Astrocyte (in vitro differentiated cells and primary cell): Measurements from ENCODE around the gene GCNT2. TPM values are rescaled to one million over a fixed set of nuclear protein-coding genes. Genes with fewer than 3 reads are reported as not detected.

ENCODE experiments used
- DNase-seq: peaks from one replicate; pipeline ENCODE4 v3.0.0-alpha.2; 2010; ENCODE audit warnings: low read depth
- FAIRE-seq: peaks from 2 replicates; lab custom pipeline; 2011; peaks lifted over from hg19 to GRCh38; lab: Jason Lieb, UNC
- H2AFZ ChIP-seq: 2 replicates; pipeline ENCODE4 v1.6.0; 2012; ENCODE audit warnings: low read depth, low read length, inconsistent platforms
- H3K27ac ChIP-seq: 2 replicates; pipeline ENCODE4 v1.5.1; 2011; ENCODE audit warnings: low read depth, low read length, inconsistent platforms
- H3K27me3 ChIP-seq: 2 replicates; pipeline ENCODE4 v1.6.0; 2011; ENCODE audit warnings: low read length, inconsistent platforms; ENCODE audit not compliant: insufficient read depth
- H3K36me3 ChIP-seq: 2 replicates; pipeline ENCODE4 v1.5.1; 2011; ENCODE audit warnings: low read length, inconsistent platforms; ENCODE audit not compliant: insufficient read depth
- H3K4me1 ChIP-seq: 2 replicates; pipeline ENCODE4 v1.5.1; 2011; ENCODE audit warnings: low read length, inconsistent platforms; ENCODE audit not compliant: insufficient read depth
- H3K4me2 ChIP-seq: 2 replicates; pipeline ENCODE4 v1.6.0; 2012; ENCODE audit warnings: low read length, inconsistent platforms
- H3K4me3 ChIP-seq: 2 replicates; pipeline ENCODE4 v1.5.1; 2011; ENCODE audit warnings: low read depth, mild to moderate bottlenecking, low read length, inconsistent platforms; ENCODE audit not compliant: insufficient read depth
- H3K79me2 ChIP-seq: 2 replicates; pipeline ENCODE4 v1.6.0; 2012; ENCODE audit warnings: mild to moderate bottlenecking, low read length, inconsistent platforms; ENCODE audit not compliant: insufficient read depth
- H3K9ac ChIP-seq: 2 replicates; pipeline ENCODE4 v1.6.0; 2012; ENCODE audit warnings: mild to moderate bottlenecking, low read length, inconsistent platforms
- H3K9me3 ChIP-seq: 2 replicates; pipeline ENCODE4 v1.5.1; 2012; ENCODE audit warnings: low read depth, mild to moderate bottlenecking, low read length, inconsistent platforms; ENCODE audit not compliant: insufficient read depth
- H4K20me1 ChIP-seq: 2 replicates; pipeline ENCODE4 v1.6.0; 2012; ENCODE audit warnings: low read length, inconsistent platforms; ENCODE audit not compliant: insufficient read depth
- H3K27ac Mint-ChIP-seq: one replicate; pipeline ENCODE4 v1.8.0; 2021; ENCODE audit warnings: mild to moderate bottlenecking, mixed read lengths; ENCODE audit not compliant: unreplicated experiment
- H3K27me3 Mint-ChIP-seq: one replicate; pipeline ENCODE4 v1.8.0; 2021; ENCODE audit warnings: low read depth, mixed read lengths; ENCODE audit not compliant: unreplicated experiment
- H3K36me3 Mint-ChIP-seq: one replicate; pipeline ENCODE4 v1.8.0; 2021; ENCODE audit warnings: low read depth, mixed read lengths; ENCODE audit not compliant: unreplicated experiment
- H3K4me1 Mint-ChIP-seq: one replicate; pipeline ENCODE4 v1.8.0; 2021; ENCODE audit warnings: low read depth, mixed read lengths; ENCODE audit not compliant: unreplicated experiment
- H3K4me3 Mint-ChIP-seq: one replicate; pipeline ENCODE4 v1.8.0; 2021; ENCODE audit warnings: mild to moderate bottlenecking, moderate library complexity, mixed read lengths; ENCODE audit not compliant: unreplicated experiment
- H3K9me3 Mint-ChIP-seq: one replicate; pipeline ENCODE4 v1.8.0; 2021; ENCODE audit warnings: mild to moderate bottlenecking, mixed read lengths; ENCODE audit not compliant: unreplicated experiment
- EZH2 ChIP-seq: IDR thresholded peaks from 2 replicates; pipeline ENCODE4 v1.6.1; 2012; ENCODE audit warnings: mild to moderate bottlenecking, low read length, inconsistent platforms; ENCODE audit not compliant: insufficient read depth
- total RNA-seq: library from RNA; stranded (reverse); gene quantifications from 2 replicates; pipeline ENCODE4 v1.2.1, GENCODE V29; 2021
- TF ChIP-seq, protein P1 (sequence below): IDR thresholded peaks from 2 replicates; pipeline ENCODE4 v1.5.1; 2011; ENCODE audit warnings: low read depth, mild to moderate bottlenecking, inconsistent platforms, low read length, moderate library complexity; ENCODE audit not compliant: insufficient read depth

The GCNT2 gene
- total RNA-seq, 1 donor from 2014 or later = 14.8 TPM

DNA sequence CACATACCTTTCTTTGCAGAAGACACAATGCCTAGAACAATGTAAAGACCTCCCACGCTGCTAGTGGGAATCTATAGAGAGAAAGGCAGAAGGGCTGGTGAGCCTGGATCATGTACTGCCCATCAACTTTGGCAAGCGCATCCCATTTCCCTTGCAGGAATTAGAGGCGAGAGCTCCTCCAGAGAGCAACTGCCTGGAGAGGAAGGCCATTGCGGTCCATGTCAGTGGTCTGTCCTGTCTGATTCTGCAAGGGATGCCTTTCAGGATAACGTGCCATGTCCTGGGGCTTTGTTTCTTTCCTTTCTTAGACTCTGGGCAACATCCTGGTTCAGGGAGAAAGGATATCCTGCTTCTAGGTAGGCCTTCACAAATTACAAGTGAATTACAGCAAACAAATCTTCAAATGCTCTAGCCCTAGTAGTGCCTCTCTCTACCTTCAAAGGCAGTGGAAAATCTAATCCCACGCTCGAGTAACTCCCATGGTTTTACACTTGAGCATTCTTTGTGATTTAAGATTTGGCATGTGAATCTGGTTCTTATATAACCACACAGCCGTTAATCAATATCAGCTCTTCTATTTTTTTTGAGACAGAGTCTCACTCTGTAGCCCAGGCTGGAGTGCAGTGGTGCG is 38.5 kb downstream of the GCNT2 start:
- Histone ChIP-seq H3K27me3 (peaks cover 2% of the 10 kb centered on the region), H3K79me2 (no peaks in the 10 kb centered on the region), H3K27ac (no peak overlapping the region), H3K36me3 (no peaks in the 10 kb centered on the region), H3K4me1 (peaks cover 11% of the 10 kb centered on the region), H3K4me2 (no peak overlapping the region), H3K9ac (no peak overlapping the region), H4K20me1 (no peaks in the 10 kb centered on the region), H3K4me3 (no peak overlapping the region), H2AFZ (no peak overlapping the region), H3K9me3 (no peaks in the 10 kb centered on the region)
- peaks cover 11% of the 10 kb centered on the region for H3K27me3 Mint-ChIP-seq
- no peak overlapping the region for H3K27ac Mint-ChIP-seq
- TF ChIP-seq EZH2 = no peak
- TF ChIP-seq, protein P1, sequence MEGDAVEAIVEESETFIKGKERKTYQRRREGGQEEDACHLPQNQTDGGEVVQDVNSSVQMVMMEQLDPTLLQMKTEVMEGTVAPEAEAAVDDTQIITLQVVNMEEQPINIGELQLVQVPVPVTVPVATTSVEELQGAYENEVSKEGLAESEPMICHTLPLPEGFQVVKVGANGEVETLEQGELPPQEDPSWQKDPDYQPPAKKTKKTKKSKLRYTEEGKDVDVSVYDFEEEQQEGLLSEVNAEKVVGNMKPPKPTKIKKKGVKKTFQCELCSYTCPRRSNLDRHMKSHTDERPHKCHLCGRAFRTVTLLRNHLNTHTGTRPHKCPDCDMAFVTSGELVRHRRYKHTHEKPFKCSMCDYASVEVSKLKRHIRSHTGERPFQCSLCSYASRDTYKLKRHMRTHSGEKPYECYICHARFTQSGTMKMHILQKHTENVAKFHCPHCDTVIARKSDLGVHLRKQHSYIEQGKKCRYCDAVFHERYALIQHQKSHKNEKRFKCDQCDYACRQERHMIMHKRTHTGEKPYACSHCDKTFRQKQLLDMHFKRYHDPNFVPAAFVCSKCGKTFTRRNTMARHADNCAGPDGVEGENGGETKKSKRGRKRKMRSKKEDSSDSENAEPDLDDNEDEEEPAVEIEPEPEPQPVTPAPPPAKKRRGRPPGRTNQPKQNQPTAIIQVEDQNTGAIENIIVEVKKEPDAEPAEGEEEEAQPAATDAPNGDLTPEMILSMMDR = no peak
- no peak overlapping the region for H3K4me3 Mint-ChIP-seq
- H3K4me1 Mint-ChIP-seq = peaks cover 18% of the 10 kb centered on the region
- DNase-seq = no peak
- H3K9me3 Mint-ChIP-seq = no peaks in the 10 kb centered on the region
- H3K36me3 Mint-ChIP-seq = no peaks in the 10 kb centered on the region
- FAIRE-seq = no peak

DNA sequence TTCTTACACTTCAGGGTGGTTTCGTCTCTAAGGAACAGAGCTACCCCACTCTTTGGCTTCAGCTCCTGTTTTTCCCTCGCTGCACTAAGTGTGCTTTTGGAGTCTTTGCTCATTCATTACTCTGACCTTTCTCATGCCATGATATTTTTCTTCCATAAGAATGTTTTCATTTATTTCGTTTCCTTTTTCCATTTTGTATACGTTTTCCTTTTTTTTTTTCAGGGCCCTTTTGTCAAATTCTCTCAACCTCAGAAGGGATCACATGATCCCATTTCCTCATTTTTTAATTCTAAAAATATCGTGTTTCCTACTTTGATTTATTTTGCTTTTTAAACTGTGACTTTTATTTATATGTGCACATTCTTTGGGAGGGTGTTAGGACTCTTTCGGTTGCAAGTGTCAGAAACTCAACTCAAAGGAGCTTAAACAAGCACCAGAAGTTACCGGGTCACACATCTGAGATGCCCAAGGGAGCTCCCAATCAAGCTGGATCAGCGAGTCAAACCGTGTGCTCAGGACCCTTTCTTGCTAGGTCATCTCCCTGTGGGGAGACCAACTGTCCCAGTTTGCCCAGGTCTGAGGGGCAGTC is 40.6 kb downstream of the GCNT2 start:
- Histone ChIP-seq H3K9ac (no peak overlapping the region), H3K4me1 (no peaks in the 10 kb centered on the region), H3K9me3 (no peaks in the 10 kb centered on the region), H3K36me3 (no peaks in the 10 kb centered on the region), H4K20me1 (no peaks in the 10 kb centered on the region), H3K4me3 (no peak overlapping the region), H3K27ac (no peak overlapping the region), H2AFZ (no peak overlapping the region), H3K4me2 (no peak overlapping the region), H3K79me2 (no peaks in the 10 kb centered on the region), H3K27me3 (peaks cover 2% of the 10 kb centered on the region)
- Mint-ChIP-seq H3K4me1 (peaks cover 3% of the 10 kb centered on the region), H3K27ac (no peak overlapping the region), H3K4me3 (no peak overlapping the region), H3K27me3 (peaks cover 11% of the 10 kb centered on the region), H3K9me3 (peaks cover 3% of the 10 kb centered on the region), H3K36me3 (peaks cover 2% of the 10 kb centered on the region)
- TF ChIP-seq, protein P1 = no peak
- no peak for TF ChIP-seq EZH2
- DNase-seq (no peak), FAIRE-seq (no peak)
